Measurements from ENCODE around the gene LHFPL3. TPM values are rescaled to one million over a fixed set of nuclear protein-coding genes. Genes with fewer than 3 reads are reported as not detected.

Gene LHFPL3
- total and polyA plus RNA-seq, 2 of the 13 experiments (the other 11 are each of a cell fraction or from before 2014, with no cell fraction given): not detected

- no TSS peak for BruUV-seq (replicated peaks)
- H4K20me1 ChIP-seq (ENCODE audit: insufficient read depth, low read length): no peaks in the 10 kb centered on the region
- H3K4me2 ChIP-seq (ENCODE audit: low read depth, low read length): no peak overlapping the region
- no peak overlapping the region for H3K9ac ChIP-seq (ENCODE audit: insufficient read depth, low read depth, low read length)
- no peak overlapping the region for H2AFZ ChIP-seq (ENCODE audit: low read length)
- FAIRE-seq (no peak), ATAC-seq (no peak), DNase-seq (ENCODE audit: low spot score) (no peak)
- H3K27ac ChIP-seq (ENCODE audit: extremely low read length, insufficient read depth, low read length): no peak overlapping the region
- H3K4me1 ChIP-seq (ENCODE audit: insufficient read depth, low read length): no peaks in the 10 kb centered on the region
- CTCF ChIA-PET (ENCODE audit: low intra/inter-chr PET ratio, low total read pairs): no interaction called here
- in situ Hi-C loops (cut with HindIII; ENCODE audit: extremely low pct_ligation_motif_present, low pct_unique_long_range_greater_than_20kb) (no loop called here), intact Hi-C loops (cut with micrococcal nuclease; ENCODE audit: unreplicated experiment) (no loop called here)
- TF ChIP-seq ATRX (CRISPR knock-in tag; IDR thresholded peaks at IDR 0.05; ENCODE audit: borderline replicate concordance) (no peak), ZNF234 (CRISPR knock-in tag; conservative IDR thresholded peaks at IDR 0.05) (no peak), HHEX (CRISPR knock-in tag; IDR thresholded peaks at IDR 0.05) (no peak), ZNF841 (CRISPR knock-in tag; IDR thresholded peaks at IDR 0.05; ENCODE audit: borderline replicate concordance) (no peak), FOXC1 (CRISPR knock-in tag; IDR thresholded peaks at IDR 0.05; ENCODE audit: borderline replicate concordance) (no peak), ATF7 (IDR thresholded peaks at IDR 0.05) (peak; percentile 59), ATF7 (CRISPR knock-in tag; IDR thresholded peaks at IDR 0.05) (no peak), CREB1 (IDR thresholded peaks at IDR 0.05) (peak; percentile 91), CREB1 (CRISPR knock-in tag; IDR thresholded peaks at IDR 0.05) (no peak), HNF1A (IDR thresholded peaks at IDR 0.05; ENCODE audit: low read depth) (no peak), HNF1A (CRISPR knock-in tag; IDR thresholded peaks at IDR 0.05; ENCODE audit: borderline replicate concordance) (no peak), ZNF749 (CRISPR knock-in tag; IDR thresholded peaks at IDR 0.05; ENCODE audit: borderline replicate concordance) (no peak)
- no peak overlapping the region for H3K4me3 ChIP-seq (replicated peaks in 1 of 3; ENCODE audit: insufficient read depth in 1 of 3, low read depth in 2 of 3, low read length in 3 of 3)
- no peaks in the 10 kb centered on the region for H3K36me3 ChIP-seq (replicated peaks in 1 of 2; ENCODE audit: control insufficient read depth in 1 of 2, insufficient read depth in 2 of 2, low read length in 2 of 2)
- POLR2A ChIA-PET: no interaction called here
- H3K79me2 ChIP-seq (ENCODE audit: insufficient read depth, low read length): no peaks in the 10 kb centered on the region
- 0% methylated on average over 3 of the region's 4 CpGs for WGBS (ENCODE audit: low lambda C conversion rate)
- no peaks in the 10 kb centered on the region for H3K27me3 ChIP-seq (ENCODE audit: control insufficient read depth in 1 of 2, insufficient read depth in 2 of 2, low read length in 2 of 2)
- no peaks in the 10 kb centered on the region for H3K9me3 ChIP-seq (ENCODE audit: low read length)
These were observed 205.7 kb downstream of the LHFPL3 start for GRCh38 chr7:104534149-104534548.
